ENCODE data around the gene GPBP1L1. TPM values are rescaled to one million over a fixed set of nuclear protein-coding genes. Genes with fewer than 3 reads are reported as not detected.

The GPBP1L1 gene
- total RNA-seq, 1 experiment from 2014 or later = 110 TPM

DNA sequence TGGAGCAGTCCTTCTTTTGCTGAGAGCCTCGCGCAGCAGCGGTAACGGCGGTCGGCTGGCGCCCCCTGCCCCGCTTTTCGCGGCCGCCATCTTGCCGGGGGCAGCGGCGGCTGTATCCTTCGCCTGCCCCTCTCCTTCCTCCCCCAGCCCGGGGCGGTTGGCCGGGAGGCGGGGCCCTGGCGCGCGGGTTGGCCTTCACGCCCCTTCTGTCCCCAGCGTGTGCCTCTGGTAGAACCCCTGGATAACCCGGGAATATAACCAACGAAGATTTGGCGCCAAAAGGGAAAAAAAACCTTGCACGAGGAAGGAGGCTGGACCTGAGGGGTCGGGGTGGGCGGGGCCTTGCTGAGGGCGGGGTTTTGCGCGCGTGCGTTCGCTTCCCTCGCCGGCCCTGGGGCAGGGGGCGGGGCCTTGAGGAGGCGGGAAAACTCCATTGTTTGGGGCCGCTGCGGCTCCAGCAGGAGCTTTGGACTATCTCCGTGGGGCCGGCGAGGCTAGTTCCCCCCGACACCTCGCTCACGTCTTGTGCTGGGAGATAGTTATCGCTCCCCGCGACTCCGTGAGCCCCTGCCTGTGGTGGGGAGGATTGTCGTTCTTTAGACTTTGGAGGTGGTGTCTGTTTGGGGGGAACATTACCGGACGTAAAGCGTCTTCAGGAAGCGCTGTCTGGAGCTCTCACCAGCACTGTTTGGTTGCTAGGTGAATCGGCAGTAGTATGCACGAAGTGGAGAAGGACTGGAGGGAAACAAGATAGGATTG lies 101.8 kb downstream of the GPBP1L1 start:
- TSS peak; percentile 64 for BruUV-seq (replicated peaks)

More for the DNA sequence above, 101.8 kb downstream of the GPBP1L1 start:
- Histone ChIP-seq H3K79me2 (ENCODE audit: insufficient read depth, low read length) (peaks cover 55% of the 10 kb centered on the region), H3K36me3 (ENCODE audit: control insufficient read depth in 1 of 2, insufficient read depth in 2 of 2, low read length in 2 of 2) (peaks cover 0 to 17% of the 10 kb centered on the region in 2 experiments; a peak in 1 of 4 replicates), H2AFZ (ENCODE audit: low read depth, low read length, poor library complexity, severe bottlenecking) (no peak overlapping the region), H3K9ac (ENCODE audit: low read length) (peak overlapping the region; percentile 99), H3K27me3 (ENCODE audit: insufficient read depth, low read length) (no peaks in the 10 kb centered on the region), H3K9me3 (ENCODE audit: control insufficient read depth in 1 of 2, insufficient read depth in 1 of 2, low read depth in 1 of 2, low read length in 2 of 2) (no peaks in the 10 kb centered on the region), H3K4me2 (ENCODE audit: low read length) (peak overlapping the region; percentile 98), H3K4me3 (replicated peaks in 1 of 2; ENCODE audit: low read depth in 1 of 2, low read length in 2 of 2) (peak overlapping the region; percentile 98 to 99), H3K27ac (ENCODE audit: low read depth, low read length) (peak overlapping the region; percentile 87), H3K4me1 (ENCODE audit: control insufficient read depth in 1 of 2, insufficient read depth in 2 of 2, low read length in 2 of 2) (peaks cover 10 to 19% of the 10 kb centered on the region in 2 experiments), H3K9me2 (ENCODE audit: insufficient read depth) (no peaks in the 10 kb centered on the region), H4K20me1 (ENCODE audit: insufficient read depth) (peaks cover 25% of the 10 kb centered on the region; the same call in 1 of the 2 replicates)
- ChIA-PET POLR2A (interaction anchor here (1.1 to 1.2 kb wide), 4 partner anchors 9 to 308 kb away, joined by 3 to 4 read pairs (median 3); no protein-coding TSS in a partner anchor), CTCF (no interaction called here), RAD21 (ENCODE audit: low non-redundant PET in 1 of 2, low total read pairs in 2 of 2, uncharacterized antibody in 2 of 2, unreplicated experiment in 2 of 2) (interaction anchor here in 1 of 2 experiments (0.6 kb wide), 1 partner anchor 281 kb away, joined by 7 read pairs; no protein-coding TSS in a partner anchor)
- TF ChIP-seq RAD21 (IDR thresholded peaks at IDR 0.05; ENCODE audit: low read depth) (peak; percentile 29; the same call in 1 of the 2 replicates), JUND (IDR thresholded peaks at IDR 0.05) (no peak), TCF7L2 (IDR thresholded peaks at IDR 0.05; ENCODE audit: borderline replicate concordance, extremely low read depth, insufficient read depth, insufficient read length) (no peak), POLR2A (IDR thresholded peaks at IDR 0.05; ENCODE audit: borderline replicate concordance, extremely low read depth, insufficient read depth, insufficient read length) (no peak), SRF (IDR thresholded peaks at IDR 0.05; ENCODE audit: low read depth) (no peak), ELF1 (IDR thresholded peaks at IDR 0.05; ENCODE audit: borderline replicate concordance, low read depth) (no peak), SP1 (IDR thresholded peaks at IDR 0.05; ENCODE audit: low read depth) (no peak; the same call in 1 of the 2 replicates), ZFX (IDR thresholded peaks at IDR 0.05) (no peak), CEBPB (IDR thresholded peaks at IDR 0.05; ENCODE audit: low read depth) (no peak), EZH2 (IDR thresholded peaks at IDR 0.05) (no peak), POLR2AphosphoS5 (IDR thresholded peaks at IDR 0.05; ENCODE audit: low read depth, low read length) (no peak), SIN3A (IDR thresholded peaks at IDR 0.05; ENCODE audit: low read depth) (peak; percentile 66; the same call in 1 of the 2 replicates), YY1 (IDR thresholded peaks at IDR 0.05; ENCODE audit: extremely low read depth, insufficient replicate concordance, low read depth, low read length) (peak; percentile 70), EZH2phosphoT487 (IDR thresholded peaks at IDR 0.05; ENCODE audit: borderline replicate concordance) (no peak)
- TF ChIP-seq, protein P1, sequence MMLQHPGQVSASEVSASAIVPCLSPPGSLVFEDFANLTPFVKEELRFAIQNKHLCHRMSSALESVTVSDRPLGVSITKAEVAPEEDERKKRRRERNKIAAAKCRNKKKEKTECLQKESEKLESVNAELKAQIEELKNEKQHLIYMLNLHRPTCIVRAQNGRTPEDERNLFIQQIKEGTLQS (IDR thresholded peaks at IDR 0.05) = no peak
- TF ChIP-seq, protein P2, sequence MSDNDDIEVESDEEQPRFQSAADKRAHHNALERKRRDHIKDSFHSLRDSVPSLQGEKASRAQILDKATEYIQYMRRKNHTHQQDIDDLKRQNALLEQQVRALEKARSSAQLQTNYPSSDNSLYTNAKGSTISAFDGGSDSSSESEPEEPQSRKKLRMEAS (IDR thresholded peaks at IDR 0.05) = peak; percentile 78
- TF ChIP-seq, protein P3, sequence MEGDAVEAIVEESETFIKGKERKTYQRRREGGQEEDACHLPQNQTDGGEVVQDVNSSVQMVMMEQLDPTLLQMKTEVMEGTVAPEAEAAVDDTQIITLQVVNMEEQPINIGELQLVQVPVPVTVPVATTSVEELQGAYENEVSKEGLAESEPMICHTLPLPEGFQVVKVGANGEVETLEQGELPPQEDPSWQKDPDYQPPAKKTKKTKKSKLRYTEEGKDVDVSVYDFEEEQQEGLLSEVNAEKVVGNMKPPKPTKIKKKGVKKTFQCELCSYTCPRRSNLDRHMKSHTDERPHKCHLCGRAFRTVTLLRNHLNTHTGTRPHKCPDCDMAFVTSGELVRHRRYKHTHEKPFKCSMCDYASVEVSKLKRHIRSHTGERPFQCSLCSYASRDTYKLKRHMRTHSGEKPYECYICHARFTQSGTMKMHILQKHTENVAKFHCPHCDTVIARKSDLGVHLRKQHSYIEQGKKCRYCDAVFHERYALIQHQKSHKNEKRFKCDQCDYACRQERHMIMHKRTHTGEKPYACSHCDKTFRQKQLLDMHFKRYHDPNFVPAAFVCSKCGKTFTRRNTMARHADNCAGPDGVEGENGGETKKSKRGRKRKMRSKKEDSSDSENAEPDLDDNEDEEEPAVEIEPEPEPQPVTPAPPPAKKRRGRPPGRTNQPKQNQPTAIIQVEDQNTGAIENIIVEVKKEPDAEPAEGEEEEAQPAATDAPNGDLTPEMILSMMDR (IDR thresholded peaks at IDR 0.05 in 2 of 3, conservative IDR thresholded peaks at IDR 0.05 in 1 of 3; ENCODE audit: borderline replicate concordance in 1 of 3, insufficient read depth in 1 of 3, low read depth in 2 of 3, low read length in 2 of 3) = no peak
- TF ChIP-seq, protein P4, sequence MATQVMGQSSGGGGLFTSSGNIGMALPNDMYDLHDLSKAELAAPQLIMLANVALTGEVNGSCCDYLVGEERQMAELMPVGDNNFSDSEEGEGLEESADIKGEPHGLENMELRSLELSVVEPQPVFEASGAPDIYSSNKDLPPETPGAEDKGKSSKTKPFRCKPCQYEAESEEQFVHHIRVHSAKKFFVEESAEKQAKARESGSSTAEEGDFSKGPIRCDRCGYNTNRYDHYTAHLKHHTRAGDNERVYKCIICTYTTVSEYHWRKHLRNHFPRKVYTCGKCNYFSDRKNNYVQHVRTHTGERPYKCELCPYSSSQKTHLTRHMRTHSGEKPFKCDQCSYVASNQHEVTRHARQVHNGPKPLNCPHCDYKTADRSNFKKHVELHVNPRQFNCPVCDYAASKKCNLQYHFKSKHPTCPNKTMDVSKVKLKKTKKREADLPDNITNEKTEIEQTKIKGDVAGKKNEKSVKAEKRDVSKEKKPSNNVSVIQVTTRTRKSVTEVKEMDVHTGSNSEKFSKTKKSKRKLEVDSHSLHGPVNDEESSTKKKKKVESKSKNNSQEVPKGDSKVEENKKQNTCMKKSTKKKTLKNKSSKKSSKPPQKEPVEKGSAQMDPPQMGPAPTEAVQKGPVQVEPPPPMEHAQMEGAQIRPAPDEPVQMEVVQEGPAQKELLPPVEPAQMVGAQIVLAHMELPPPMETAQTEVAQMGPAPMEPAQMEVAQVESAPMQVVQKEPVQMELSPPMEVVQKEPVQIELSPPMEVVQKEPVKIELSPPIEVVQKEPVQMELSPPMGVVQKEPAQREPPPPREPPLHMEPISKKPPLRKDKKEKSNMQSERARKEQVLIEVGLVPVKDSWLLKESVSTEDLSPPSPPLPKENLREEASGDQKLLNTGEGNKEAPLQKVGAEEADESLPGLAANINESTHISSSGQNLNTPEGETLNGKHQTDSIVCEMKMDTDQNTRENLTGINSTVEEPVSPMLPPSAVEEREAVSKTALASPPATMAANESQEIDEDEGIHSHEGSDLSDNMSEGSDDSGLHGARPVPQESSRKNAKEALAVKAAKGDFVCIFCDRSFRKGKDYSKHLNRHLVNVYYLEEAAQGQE (IDR thresholded peaks at IDR 0.05; ENCODE audit: low read depth) = no peak
- intact Hi-C loops (cut with micrococcal nuclease) = loop anchor here (10.0 kb wide), 1 partner anchor 300 kb away; no protein-coding TSS in a partner anchor
- ATAC-seq (peak; percentile 58), DNase-seq (ENCODE audit: low read depth, low spot score) (peak; percentile 72)

Measured in HCT116 (cell line).